ENCODE data around the gene PTPN13.

DNA sequence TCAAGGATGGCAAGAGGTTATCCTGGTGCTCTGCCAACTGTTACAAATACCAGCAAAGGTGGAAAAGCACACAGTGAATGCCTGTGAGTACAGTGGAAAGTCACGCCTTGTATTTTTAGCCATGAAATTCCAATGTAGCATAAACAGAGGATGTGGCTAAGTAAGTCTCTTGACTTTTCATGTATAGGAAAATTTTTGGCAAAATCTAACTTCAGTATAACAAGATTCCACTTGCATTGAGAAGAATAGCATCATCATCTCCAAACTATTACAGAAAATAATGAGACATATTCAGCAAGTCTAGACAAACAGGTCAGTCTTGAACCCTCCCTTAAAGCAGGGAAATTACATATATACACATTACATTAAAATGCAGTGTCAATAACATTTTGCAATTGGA, 247.2 kb downstream of the PTPN13 start:
- no peak for TF ChIP-seq POLR2A (IDR thresholded peaks at IDR 0.05)
- TF ChIP-seq, protein P1, sequence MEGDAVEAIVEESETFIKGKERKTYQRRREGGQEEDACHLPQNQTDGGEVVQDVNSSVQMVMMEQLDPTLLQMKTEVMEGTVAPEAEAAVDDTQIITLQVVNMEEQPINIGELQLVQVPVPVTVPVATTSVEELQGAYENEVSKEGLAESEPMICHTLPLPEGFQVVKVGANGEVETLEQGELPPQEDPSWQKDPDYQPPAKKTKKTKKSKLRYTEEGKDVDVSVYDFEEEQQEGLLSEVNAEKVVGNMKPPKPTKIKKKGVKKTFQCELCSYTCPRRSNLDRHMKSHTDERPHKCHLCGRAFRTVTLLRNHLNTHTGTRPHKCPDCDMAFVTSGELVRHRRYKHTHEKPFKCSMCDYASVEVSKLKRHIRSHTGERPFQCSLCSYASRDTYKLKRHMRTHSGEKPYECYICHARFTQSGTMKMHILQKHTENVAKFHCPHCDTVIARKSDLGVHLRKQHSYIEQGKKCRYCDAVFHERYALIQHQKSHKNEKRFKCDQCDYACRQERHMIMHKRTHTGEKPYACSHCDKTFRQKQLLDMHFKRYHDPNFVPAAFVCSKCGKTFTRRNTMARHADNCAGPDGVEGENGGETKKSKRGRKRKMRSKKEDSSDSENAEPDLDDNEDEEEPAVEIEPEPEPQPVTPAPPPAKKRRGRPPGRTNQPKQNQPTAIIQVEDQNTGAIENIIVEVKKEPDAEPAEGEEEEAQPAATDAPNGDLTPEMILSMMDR (IDR thresholded peaks at IDR 0.05): no peak
